GM20000 (cell line): ENCODE results near the gene HOXD4.

Experiments
- DNase-seq: peaks from one replicate; pipeline ENCODE4 v3.0.0; 2012; ENCODE audit warnings: low spot score
- TF ChIP-seq, protein P1 (sequence below): IDR thresholded peaks from 2 replicates; pipeline ENCODE4 v1.5.1; 2012; ENCODE audit warnings: mild to moderate bottlenecking, control low read depth; ENCODE audit errors: extremely low read depth, missing control alignments

The HOXD4 gene

DNA sequence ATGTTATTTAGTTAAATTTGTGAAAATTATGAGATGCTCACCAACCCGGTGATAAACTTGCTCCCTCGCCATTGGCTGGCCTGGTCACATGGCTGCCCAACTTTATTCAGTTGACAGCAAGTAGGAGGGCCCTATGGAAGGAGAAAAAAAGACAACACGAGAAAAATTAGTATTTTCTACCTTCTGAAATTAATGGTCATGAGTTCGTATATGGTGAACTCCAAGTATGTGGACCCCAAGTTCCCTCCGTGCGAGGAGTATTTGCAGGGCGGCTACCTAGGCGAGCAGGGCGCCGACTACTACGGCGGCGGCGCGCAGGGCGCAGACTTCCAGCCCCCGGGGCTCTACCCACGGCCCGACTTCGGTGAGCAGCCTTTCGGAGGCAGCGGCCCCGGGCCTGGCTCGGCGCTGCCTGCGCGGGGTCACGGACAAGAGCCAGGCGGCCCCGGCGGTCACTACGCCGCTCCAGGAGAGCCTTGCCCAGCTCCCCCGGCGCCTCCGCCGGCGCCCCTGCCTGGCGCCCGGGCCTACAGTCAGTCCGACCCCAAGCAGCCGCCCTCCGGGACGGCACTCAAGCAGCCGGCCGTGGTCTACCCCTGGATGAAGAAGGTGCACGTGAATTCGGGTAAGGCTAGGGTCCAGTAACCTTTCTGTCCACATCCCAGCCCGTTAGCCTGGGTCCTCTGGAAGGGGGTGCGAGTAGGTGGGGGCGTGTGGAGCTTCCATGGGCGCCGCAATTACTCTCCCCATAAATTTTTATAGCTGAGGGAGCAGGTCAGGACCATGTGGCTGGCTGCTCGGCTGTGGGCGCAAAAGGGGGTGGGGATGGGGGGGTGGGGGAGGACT is at the start of gene HOXD4:
Gene HOXD4 (plus strand): TSS at position 109 of the 846 bp plus-strand sequence. CDS start 84 bp downstream, at position 193.
- DNase-seq = no peak
- TF ChIP-seq, protein P1, sequence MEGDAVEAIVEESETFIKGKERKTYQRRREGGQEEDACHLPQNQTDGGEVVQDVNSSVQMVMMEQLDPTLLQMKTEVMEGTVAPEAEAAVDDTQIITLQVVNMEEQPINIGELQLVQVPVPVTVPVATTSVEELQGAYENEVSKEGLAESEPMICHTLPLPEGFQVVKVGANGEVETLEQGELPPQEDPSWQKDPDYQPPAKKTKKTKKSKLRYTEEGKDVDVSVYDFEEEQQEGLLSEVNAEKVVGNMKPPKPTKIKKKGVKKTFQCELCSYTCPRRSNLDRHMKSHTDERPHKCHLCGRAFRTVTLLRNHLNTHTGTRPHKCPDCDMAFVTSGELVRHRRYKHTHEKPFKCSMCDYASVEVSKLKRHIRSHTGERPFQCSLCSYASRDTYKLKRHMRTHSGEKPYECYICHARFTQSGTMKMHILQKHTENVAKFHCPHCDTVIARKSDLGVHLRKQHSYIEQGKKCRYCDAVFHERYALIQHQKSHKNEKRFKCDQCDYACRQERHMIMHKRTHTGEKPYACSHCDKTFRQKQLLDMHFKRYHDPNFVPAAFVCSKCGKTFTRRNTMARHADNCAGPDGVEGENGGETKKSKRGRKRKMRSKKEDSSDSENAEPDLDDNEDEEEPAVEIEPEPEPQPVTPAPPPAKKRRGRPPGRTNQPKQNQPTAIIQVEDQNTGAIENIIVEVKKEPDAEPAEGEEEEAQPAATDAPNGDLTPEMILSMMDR = no peak

DNA sequence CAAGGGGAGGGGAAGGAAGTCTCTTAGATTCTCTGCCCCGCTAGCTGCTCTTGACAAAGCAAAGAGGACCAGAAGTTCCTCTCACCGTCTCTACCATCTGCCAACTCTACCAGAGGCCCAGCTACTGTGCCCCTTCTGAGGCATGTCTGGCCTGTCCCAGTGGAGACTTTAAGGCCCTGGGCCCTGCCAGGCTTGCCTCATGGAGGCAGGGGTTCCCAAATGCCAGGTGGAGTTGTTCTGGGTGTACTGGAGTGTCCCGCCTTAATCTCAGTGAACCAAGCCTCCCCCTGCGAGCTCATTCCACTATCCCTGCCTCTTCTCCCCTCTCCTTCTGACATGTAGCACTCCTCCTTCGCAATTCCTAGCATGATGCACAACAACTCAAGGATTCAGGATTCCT is 49.5 kb upstream of the HOXD4 start:
- TF ChIP-seq, protein P1 = no peak
- no peak for DNase-seq

DNA sequence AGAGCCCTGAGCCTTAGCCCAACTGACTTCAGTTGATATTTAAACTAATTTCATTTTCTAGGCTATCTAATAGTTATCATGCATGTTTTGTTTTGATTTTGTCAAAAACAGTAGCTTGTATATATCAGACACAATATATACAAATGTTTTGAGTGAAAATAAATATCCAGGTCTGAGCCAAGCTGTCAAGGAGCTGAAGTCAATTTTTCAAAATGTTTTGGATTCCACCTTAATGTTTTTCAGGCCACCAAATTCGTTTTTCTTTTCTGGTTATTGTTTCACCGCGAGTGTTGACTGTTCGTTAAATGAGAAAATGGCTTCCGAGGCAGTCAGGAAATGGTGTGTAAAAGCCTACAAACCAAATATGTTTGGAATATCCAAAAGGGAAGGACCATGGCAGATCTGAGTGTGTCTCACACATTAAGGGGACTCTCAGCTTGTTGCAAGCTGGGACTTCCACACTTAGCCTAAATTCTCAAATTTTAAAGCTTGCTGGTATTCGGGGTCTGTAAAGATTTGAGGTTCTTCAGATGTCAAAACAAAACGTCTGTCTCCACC is 49.0 kb upstream of the HOXD4 start:
- TF ChIP-seq, protein P1 = no peak
- no peak for DNase-seq

DNA sequence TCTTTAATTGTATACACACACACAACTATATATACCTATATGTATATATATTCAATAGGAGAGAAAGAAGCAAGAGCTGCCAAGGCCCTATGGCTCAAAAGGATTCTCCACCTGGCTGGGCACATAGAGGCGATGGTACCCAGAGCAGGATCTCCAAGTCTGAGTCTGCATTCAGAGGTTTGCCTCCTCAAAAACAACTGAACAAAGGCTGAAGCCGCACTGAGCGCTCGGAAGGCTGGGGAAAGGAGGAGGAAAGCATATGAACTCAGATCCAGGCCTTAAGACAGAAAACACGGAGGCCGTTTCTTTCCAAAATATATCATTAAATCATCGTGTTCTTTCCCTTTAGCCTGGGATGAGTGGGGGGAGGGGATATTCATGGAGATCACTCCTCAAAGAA is 48.2 kb upstream of the HOXD4 start:
- no peak for DNase-seq
- TF ChIP-seq, protein P1 = no peak

DNA sequence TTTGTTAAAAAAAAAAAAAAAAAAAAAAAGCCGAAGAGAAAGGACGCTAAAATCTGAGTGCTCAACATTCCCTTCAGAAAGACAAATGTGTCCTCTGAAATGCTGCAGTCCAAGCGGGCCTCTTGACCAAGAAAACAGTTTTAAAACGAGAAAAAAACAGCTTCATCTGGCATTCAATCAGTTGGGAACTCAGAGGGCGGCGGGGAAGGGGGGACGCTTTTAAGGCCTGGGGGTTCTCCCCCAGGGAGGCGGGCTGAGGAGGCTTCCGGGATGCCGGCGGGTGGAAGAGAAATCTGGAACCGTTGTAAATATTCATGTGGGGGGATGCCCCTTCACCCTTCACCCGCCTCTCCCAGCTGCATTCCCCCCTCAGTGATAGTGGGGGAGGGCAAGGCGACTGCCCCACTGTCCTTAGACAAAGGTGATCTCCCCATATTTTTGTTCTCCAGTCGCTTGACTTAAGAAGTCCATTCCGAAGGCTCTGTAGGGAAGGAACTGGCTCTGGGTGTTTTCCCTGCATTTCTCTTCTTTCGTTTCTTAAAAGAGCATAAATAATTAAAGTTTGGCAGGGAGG is 47.5 kb upstream of the HOXD4 start:
- TF ChIP-seq, protein P1 = no peak
- no peak for DNase-seq

DNA sequence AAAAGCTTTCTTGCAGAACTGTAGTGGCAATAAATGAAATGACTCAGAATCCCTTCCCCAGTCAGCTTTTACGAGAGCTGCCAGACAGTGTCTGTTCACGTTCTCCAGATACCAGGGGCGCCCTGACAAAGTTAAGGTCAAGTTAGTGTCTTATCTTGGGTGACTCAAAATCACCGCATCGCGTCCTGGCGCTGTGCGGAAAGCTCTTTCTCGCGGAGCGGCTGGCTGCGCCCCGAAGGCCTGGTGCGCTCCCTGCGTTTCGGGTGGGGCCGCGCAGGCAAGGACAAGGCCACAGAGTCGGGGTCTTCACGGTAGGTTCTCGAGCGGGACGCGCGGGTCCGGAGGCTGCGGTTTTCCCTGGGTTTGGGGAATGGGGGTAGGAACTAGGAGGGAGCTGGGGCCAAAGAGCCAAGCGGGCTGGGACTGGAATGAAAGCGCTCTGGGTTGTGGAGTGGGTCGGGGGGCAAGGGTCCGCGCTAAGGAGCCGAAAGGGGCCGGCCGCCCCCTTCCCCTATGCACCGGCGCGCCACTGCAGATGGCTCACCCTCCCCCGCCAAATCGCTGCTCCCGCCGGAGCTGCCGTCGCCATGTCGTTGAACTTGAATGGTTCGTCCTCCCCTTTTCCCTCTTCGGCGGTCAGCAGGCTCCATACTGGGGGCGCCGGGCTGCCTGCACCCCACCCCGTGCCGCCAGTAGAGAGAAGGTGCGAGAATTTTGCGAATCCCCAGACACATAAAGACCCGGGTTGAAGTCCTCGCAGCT is 46.9 kb upstream of the HOXD4 start:
- no peak for DNase-seq
- TF ChIP-seq, protein P1 = no peak
